ENCODE measurements around the gene EEA1. TPM values are rescaled to one million over a fixed set of nuclear protein-coding genes. Genes with fewer than 3 reads are reported as not detected.

The EEA1 gene
- total RNA-seq, 1 donor from 2014 or later: 19.9 TPM

DNA sequence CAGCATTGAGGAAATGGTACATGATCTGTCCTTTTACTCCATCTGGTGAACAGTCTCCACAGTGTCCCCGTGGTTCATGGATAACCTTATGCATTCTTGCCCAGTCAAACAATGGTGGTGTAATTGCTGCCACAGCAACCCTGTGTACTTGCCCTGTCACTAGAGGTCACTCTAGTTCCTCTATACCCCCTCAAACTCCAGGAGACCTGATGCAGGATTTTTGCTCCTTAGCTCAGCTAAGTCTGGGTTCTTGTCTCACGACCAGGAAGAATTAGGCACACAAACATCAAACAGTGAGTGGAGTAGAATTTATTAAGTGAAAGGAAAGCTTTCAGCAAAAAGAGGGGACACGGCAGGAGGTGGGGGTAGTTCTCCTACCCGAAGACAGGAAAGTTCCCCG is 24.7 kb upstream of the EEA1 start:
- peaks cover 8% of the 10 kb centered on the region for H3K36me3 Mint-ChIP-seq (ENCODE audit: low read depth)
- DNase-seq (ENCODE audit: low read depth, low spot score): no peak
- H3K9me3 Mint-ChIP-seq: peaks cover 18% of the 10 kb centered on the region
- H3K27ac Mint-ChIP-seq (ENCODE audit: unreplicated experiment): no peak overlapping the region
- H3K4me3 Mint-ChIP-seq: no peak overlapping the region
- H3K4me1 Mint-ChIP-seq: no peaks in the 10 kb centered on the region
- TF ChIP-seq, protein P1, sequence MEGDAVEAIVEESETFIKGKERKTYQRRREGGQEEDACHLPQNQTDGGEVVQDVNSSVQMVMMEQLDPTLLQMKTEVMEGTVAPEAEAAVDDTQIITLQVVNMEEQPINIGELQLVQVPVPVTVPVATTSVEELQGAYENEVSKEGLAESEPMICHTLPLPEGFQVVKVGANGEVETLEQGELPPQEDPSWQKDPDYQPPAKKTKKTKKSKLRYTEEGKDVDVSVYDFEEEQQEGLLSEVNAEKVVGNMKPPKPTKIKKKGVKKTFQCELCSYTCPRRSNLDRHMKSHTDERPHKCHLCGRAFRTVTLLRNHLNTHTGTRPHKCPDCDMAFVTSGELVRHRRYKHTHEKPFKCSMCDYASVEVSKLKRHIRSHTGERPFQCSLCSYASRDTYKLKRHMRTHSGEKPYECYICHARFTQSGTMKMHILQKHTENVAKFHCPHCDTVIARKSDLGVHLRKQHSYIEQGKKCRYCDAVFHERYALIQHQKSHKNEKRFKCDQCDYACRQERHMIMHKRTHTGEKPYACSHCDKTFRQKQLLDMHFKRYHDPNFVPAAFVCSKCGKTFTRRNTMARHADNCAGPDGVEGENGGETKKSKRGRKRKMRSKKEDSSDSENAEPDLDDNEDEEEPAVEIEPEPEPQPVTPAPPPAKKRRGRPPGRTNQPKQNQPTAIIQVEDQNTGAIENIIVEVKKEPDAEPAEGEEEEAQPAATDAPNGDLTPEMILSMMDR (conservative IDR thresholded peaks at IDR 0.05): no peak
- H3K27me3 Mint-ChIP-seq (ENCODE audit: low read depth): no peaks in the 10 kb centered on the region

DNA sequence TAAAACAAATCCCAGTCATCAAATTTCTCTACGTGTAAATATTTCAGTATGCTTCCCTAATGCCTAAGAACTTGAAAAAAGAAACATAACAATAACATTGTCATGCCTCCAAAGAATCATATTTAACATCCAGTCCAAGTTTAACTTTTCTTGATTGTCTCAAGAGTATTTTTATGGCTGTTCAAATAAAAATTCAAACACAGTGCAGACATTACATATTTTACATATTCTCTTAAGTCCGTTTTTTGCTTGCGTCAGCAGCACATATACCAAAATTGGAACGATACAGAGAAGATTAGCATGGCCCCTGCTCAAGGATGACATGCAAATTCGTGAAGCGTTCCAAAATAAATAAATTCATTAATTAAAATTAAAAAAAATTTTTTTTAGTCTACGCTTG is 23.3 kb upstream of the EEA1 start:
- peaks cover 18% of the 10 kb centered on the region for H3K9me3 Mint-ChIP-seq
- peaks cover 10% of the 10 kb centered on the region for H3K36me3 Mint-ChIP-seq (ENCODE audit: low read depth)
- no peak for DNase-seq (ENCODE audit: low read depth, low spot score)
- H3K27me3 Mint-ChIP-seq (ENCODE audit: low read depth): no peaks in the 10 kb centered on the region
- no peak overlapping the region for H3K4me3 Mint-ChIP-seq
- no peak overlapping the region for H3K27ac Mint-ChIP-seq (ENCODE audit: unreplicated experiment)
- TF ChIP-seq, protein P1 (conservative IDR thresholded peaks at IDR 0.05): no peak
- H3K4me1 Mint-ChIP-seq: no peaks in the 10 kb centered on the region

GRCh38 chr12:92951006-92951405 is 21.9 kb upstream of the EEA1 start:
- no peak for DNase-seq (ENCODE audit: low read depth, low spot score)
- TF ChIP-seq, protein P1 (conservative IDR thresholded peaks at IDR 0.05): no peak
- no peak overlapping the region for H3K27ac Mint-ChIP-seq (ENCODE audit: unreplicated experiment)
- H3K4me3 Mint-ChIP-seq: no peak overlapping the region
- peaks cover 5% of the 10 kb centered on the region for H3K36me3 Mint-ChIP-seq (ENCODE audit: low read depth)
- H3K4me1 Mint-ChIP-seq: no peaks in the 10 kb centered on the region
- no peaks in the 10 kb centered on the region for H3K27me3 Mint-ChIP-seq (ENCODE audit: low read depth)
- H3K9me3 Mint-ChIP-seq: peaks cover 12% of the 10 kb centered on the region

- peaks cover 5% of the 10 kb centered on the region for H3K36me3 Mint-ChIP-seq (ENCODE audit: low read depth)
- no peak overlapping the region for H3K27ac Mint-ChIP-seq (ENCODE audit: unreplicated experiment)
These were observed 20.9 kb upstream of the EEA1 start for GRCh38 chr12:92950011-92950410.

GRCh38 chr12:92949466-92949865 is 20.4 kb upstream of the EEA1 start:
- H3K4me3 Mint-ChIP-seq: no peak overlapping the region
- H3K27ac Mint-ChIP-seq (ENCODE audit: unreplicated experiment): no peak overlapping the region
- TF ChIP-seq, protein P1 (conservative IDR thresholded peaks at IDR 0.05): no peak
- H3K27me3 Mint-ChIP-seq (ENCODE audit: low read depth): no peaks in the 10 kb centered on the region
- peaks cover 5% of the 10 kb centered on the region for H3K36me3 Mint-ChIP-seq (ENCODE audit: low read depth)
- no peak for DNase-seq (ENCODE audit: low read depth, low spot score)
- peaks cover 10% of the 10 kb centered on the region for H3K9me3 Mint-ChIP-seq
- H3K4me1 Mint-ChIP-seq: no peaks in the 10 kb centered on the region

More at GRCh38 chr12:92950011-92950410, 20.9 kb upstream of the EEA1 start:
- Mint-ChIP-seq H3K9me3 (peaks cover 12% of the 10 kb centered on the region), H3K4me3 (no peak overlapping the region), H3K27me3 (ENCODE audit: low read depth) (no peaks in the 10 kb centered on the region), H3K4me1 (no peaks in the 10 kb centered on the region)
- DNase-seq (ENCODE audit: low read depth, low spot score): no peak
- TF ChIP-seq, protein P1 (conservative IDR thresholded peaks at IDR 0.05): no peak
